DND-41 (cell line): ENCODE data around the gene ZCWPW2.

Experiments
- EZH2 ChIP-seq: IDR thresholded peaks from 3 replicates; pipeline ENCODE4 v1.6.1; 2012; ENCODE audit warnings: borderline replicate concordance, low read depth, mild to moderate bottlenecking, moderate library complexity, low read length, inconsistent platforms; ENCODE audit not compliant: severe bottlenecking
- TF ChIP-seq, protein P1 (sequence below): IDR thresholded peaks from 2 replicates; pipeline ENCODE4 v1.5.1; 2012; ENCODE audit warnings: borderline replicate concordance, low read length, moderate library complexity, mild to moderate bottlenecking; ENCODE audit not compliant: poor library complexity, severe bottlenecking; ENCODE audit errors: extremely low read depth

DNA sequence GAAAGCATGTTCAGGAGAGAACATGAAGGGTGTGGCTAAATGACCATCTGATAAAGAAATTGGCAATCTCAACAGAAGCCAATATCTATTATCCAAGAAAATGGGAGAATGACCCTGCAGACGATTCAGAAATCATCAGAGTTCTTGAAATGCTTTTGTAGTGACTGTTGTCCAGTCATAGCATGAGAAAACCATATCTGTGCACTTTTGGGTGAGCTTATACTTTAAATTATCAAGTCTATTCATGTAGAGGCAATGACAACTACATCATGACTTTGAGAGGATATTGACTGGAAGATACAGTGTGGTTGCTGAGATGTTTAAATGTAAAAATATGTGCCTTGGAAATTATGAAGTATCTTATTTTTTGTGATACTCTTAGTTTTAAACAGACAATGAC, 57.7 kb downstream of the ZCWPW2 start:
- no peak for TF ChIP-seq EZH2
- TF ChIP-seq, protein P1, sequence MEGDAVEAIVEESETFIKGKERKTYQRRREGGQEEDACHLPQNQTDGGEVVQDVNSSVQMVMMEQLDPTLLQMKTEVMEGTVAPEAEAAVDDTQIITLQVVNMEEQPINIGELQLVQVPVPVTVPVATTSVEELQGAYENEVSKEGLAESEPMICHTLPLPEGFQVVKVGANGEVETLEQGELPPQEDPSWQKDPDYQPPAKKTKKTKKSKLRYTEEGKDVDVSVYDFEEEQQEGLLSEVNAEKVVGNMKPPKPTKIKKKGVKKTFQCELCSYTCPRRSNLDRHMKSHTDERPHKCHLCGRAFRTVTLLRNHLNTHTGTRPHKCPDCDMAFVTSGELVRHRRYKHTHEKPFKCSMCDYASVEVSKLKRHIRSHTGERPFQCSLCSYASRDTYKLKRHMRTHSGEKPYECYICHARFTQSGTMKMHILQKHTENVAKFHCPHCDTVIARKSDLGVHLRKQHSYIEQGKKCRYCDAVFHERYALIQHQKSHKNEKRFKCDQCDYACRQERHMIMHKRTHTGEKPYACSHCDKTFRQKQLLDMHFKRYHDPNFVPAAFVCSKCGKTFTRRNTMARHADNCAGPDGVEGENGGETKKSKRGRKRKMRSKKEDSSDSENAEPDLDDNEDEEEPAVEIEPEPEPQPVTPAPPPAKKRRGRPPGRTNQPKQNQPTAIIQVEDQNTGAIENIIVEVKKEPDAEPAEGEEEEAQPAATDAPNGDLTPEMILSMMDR = no peak
